ENCODE data around the gene PARVG. TPM values are rescaled to one million over a fixed set of nuclear protein-coding genes. Genes with fewer than 3 reads are reported as not detected.

Gene PARVG
- total and polyA plus RNA-seq, 2 of the 8 experiments (the other 6 are each of a cell fraction or from before 2014, with no cell fraction given): 0.37 to 1.5 TPM

GRCh38 chr22:44142421-44143104, 38.2 kb upstream of the PARVG start:
- no peak overlapping the region for H3K14ac ChIP-seq (ENCODE audit: insufficient read length)
- POLR2A ChIA-PET (ENCODE audit: partially characterized antibody): no interaction called here
- no peak overlapping the region for H3K18ac ChIP-seq (ENCODE audit: extremely low read depth, low read length)
- peak overlapping the region; percentile 93 for H4K91ac ChIP-seq (replicated peaks; ENCODE audit: insufficient read length, low read length)
- no peak overlapping the region for H2BK20ac ChIP-seq (ENCODE audit: low read length)
- peak overlapping the region; percentile 73; the same call in 1 of the 2 replicates for H2BK5ac ChIP-seq (ENCODE audit: low read depth, low read length)
- H2BK12ac ChIP-seq (ENCODE audit: low read depth, low read length): peak overlapping the region; percentile 89; the same call in 1 of the 2 replicates
- H3K23me2 ChIP-seq (ENCODE audit: low read depth, low read length): peaks cover 7% of the 10 kb centered on the region
- peaks cover 11 to 32% (median 28%) of the 10 kb centered on the region in 4 experiments for H3K4me1 ChIP-seq (replicated peaks in 1 of 4; ENCODE audit: control insufficient read depth in 3 of 4, insufficient read depth in 4 of 4, low read length in 3 of 4)
- 0 out of 2 replicates have a peak overlapping the region, but pooled peaks have one; percentile 47 for H2AK5ac ChIP-seq (ENCODE audit: low read depth, low read length)
- no peak for FAIRE-seq
- WGBS, 2 experiments (ENCODE audit: extremely low coverage in 1 of 2, insufficient coverage in 1 of 2, insufficient read length in 1 of 2, insufficient replicate concordance in 2 of 2, low coverage in 1 of 2, low lambda C conversion rate in 2 of 2, missing lambda C conversion rate in 1 of 2): 85% methylated on average over 16 of the region's 16 CpGs; no CpG with 5 or more reads in 1 of the 2 experiments
- no peaks in the 10 kb centered on the region for H3K36me3 ChIP-seq (ENCODE audit: control insufficient read depth in 2 of 4, insufficient read depth in 4 of 4, low read length in 3 of 4)
- no peak for TF ChIP-seq KDM4A (IDR thresholded peaks at IDR 0.05; ENCODE audit: low read depth, low read length, severe bottlenecking)
- no peak for TF ChIP-seq HDAC2 (IDR thresholded peaks at IDR 0.05; ENCODE audit: borderline replicate concordance in 1 of 2, low read depth in 2 of 2, low read length in 2 of 2)
- no peak for TF ChIP-seq FOSL1 (IDR thresholded peaks at IDR 0.05; ENCODE audit: insufficient read depth, low read depth, low read length)
- TF ChIP-seq TBP (IDR thresholded peaks at IDR 0.05; ENCODE audit: low read depth, low read length): no peak
- no peak for TF ChIP-seq JUN (IDR thresholded peaks at IDR 0.05; ENCODE audit: low read depth, low read length)
- TF ChIP-seq CTBP2 (IDR thresholded peaks at IDR 0.05; ENCODE audit: borderline replicate concordance, insufficient read depth, insufficient read length, low read length): no peak
- no peak for TF ChIP-seq CBX5 (IDR thresholded peaks at IDR 0.05; ENCODE audit: low read depth, low read length)
- no peak for TF ChIP-seq SP1 (IDR thresholded peaks at IDR 0.05; ENCODE audit: low read depth, low read length)
- TF ChIP-seq SP4 (IDR thresholded peaks at IDR 0.05; ENCODE audit: low read length): no peak
- no peak for TF ChIP-seq HDAC6 (IDR thresholded peaks at IDR 0.05; ENCODE audit: low read depth, low read length)
- no peaks in the 10 kb centered on the region for H3K79me1 ChIP-seq (ENCODE audit: low read depth, low read length)
- H4K20me1 ChIP-seq (replicated peaks in 1 of 2; ENCODE audit: control insufficient read depth in 1 of 2, insufficient read depth in 2 of 2, low read length in 2 of 2): peaks cover 0 to 4% of the 10 kb centered on the region in 2 experiments
- no peak overlapping the region for H3K56ac ChIP-seq (replicated peaks; ENCODE audit: insufficient read length, low read depth, low read length)
- no peak overlapping the region for H2AFZ ChIP-seq (ENCODE audit: low read length)
- no peak overlapping the region for H4K5ac ChIP-seq (ENCODE audit: insufficient read length, low read depth, low read length)
- H3K27ac ChIP-seq (ENCODE audit: low read depth, low read length): no peak overlapping the region
- H3K27me3 ChIP-seq (replicated peaks in 1 of 4; ENCODE audit: control insufficient read depth in 3 of 4, extremely low read depth in 1 of 4, insufficient read depth in 3 of 4, low read length in 3 of 4): no peaks in the 10 kb centered on the region
- no peak overlapping the region for H3K4me2 ChIP-seq (ENCODE audit: insufficient read depth in 1 of 2, low read depth in 2 of 2, low read length in 2 of 2)
- H4K8ac ChIP-seq (ENCODE audit: extremely low read depth, insufficient read depth, low read length): no peak overlapping the region; the same call in 1 of the 2 replicates
- peaks cover 5% of the 10 kb centered on the region in 2 experiments; a peak in 3 of 4 replicates for H3K9me3 ChIP-seq (ENCODE audit: insufficient read depth in 2 of 2, low read depth in 1 of 2, low read length in 1 of 2)
- H2BK120ac ChIP-seq (replicated peaks; ENCODE audit: low read depth, low read length): no peak overlapping the region
- H3K23ac ChIP-seq (ENCODE audit: insufficient read length): no peak overlapping the region
- no peak overlapping the region for H3K9ac ChIP-seq (replicated peaks in 1 of 4; ENCODE audit: extremely low read depth in 1 of 4, low read depth in 3 of 4, low read length in 3 of 4)
- no peak overlapping the region for H3K4ac ChIP-seq (replicated peaks; ENCODE audit: insufficient read length, low read depth, low read length)
- H3K79me2 ChIP-seq (ENCODE audit: control insufficient read depth in 1 of 2, insufficient read depth in 2 of 2, low read length in 2 of 2): no peaks in the 10 kb centered on the region
- no peak for DNase-seq (ENCODE audit: low read depth in 1 of 2, low spot score in 2 of 2)
- H2BK15ac ChIP-seq (ENCODE audit: low read length): 0 out of 2 replicates have a peak overlapping the region, but pooled peaks have one; percentile 37
- CTCF ChIA-PET (ENCODE audit: partially characterized antibody): interaction anchor here (0.6 to 1.2 kb wide), 2 partner anchors 61 to 92 kb away, joined by 3 to 4 read pairs; no protein-coding TSS in a partner anchor
- no peak overlapping the region for H3K4me3 ChIP-seq (ENCODE audit: extremely low read depth in 1 of 4, insufficient read depth in 2 of 4, low read depth in 3 of 4, low read length in 4 of 4)
